H1 (cell line): Measurements from ENCODE around the gene MYH7B. TPM values are rescaled to one million over a fixed set of nuclear protein-coding genes. Genes with fewer than 3 reads are reported as not detected.

Experiments
- CTCF ChIA-PET: fragments of 300-600 bp; sonication (Branson Sonifier 250); formaldehyde crosslinking; loops from one replicate; lab custom pipeline; 2021; ENCODE audit not compliant: partially characterized antibody; lab: Charles Lee
- POLR2A ChIA-PET: fragments of 300-600 bp; sonication (Branson Sonifier 250); formaldehyde crosslinking; loops from one replicate; lab custom pipeline; 2021; ENCODE audit warnings: inconsistent platforms; ENCODE audit not compliant: partially characterized antibody; lab: Charles Lee
- DNase-seq, 2 experiments: peaks; one replicate each; pipeline versions ENCODE4 v3.0.0 to v3.0.0-alpha.2; 2010 to 2022; ENCODE audit warnings: low spot score in 2 of 2, low read depth in 1 of 2, mixed read lengths in 1 of 2
- FAIRE-seq: peaks from 2 replicates; lab custom pipeline; 2011; peaks lifted over from hg19 to GRCh38; lab: Jason Lieb, UNC
- H2AFZ ChIP-seq: 2 replicates; pipeline ENCODE4 v1.8.1; 2012; ENCODE audit warnings: low read length, inconsistent platforms
- H2AK5ac ChIP-seq: 2 replicates; pipeline ENCODE4 v1.6.1; 2013; ENCODE audit warnings: low read depth, low read length
- H2BK120ac ChIP-seq: replicated peaks from 2 replicates; pipeline ENCODE3; 2013; ENCODE audit warnings: low read depth, low read length, inconsistent platforms
- H2BK12ac ChIP-seq: 2 replicates; pipeline ENCODE4 v1.6.1; 2013; ENCODE audit warnings: low read depth, low read length
- H2BK15ac ChIP-seq: 2 replicates; pipeline ENCODE4 v1.6.1; 2013; ENCODE audit warnings: low read length
- H2BK20ac ChIP-seq: 2 replicates; pipeline ENCODE4 v1.6.1; 2013; ENCODE audit warnings: low read length
- H2BK5ac ChIP-seq: 2 replicates; pipeline ENCODE4 v1.6.1; 2013; ENCODE audit warnings: low read depth, low read length
- H3K14ac ChIP-seq: 2 replicates; pipeline ENCODE4 v1.6.1; 2013; ENCODE audit warnings: inconsistent platforms; ENCODE audit not compliant: insufficient read length
- H3K18ac ChIP-seq: 2 replicates; pipeline ENCODE4 v1.6.1; 2013; ENCODE audit warnings: low read length; ENCODE audit errors: extremely low read depth
- H3K23ac ChIP-seq: 2 replicates; pipeline ENCODE4 v1.6.1; 2013; ENCODE audit warnings: inconsistent platforms; ENCODE audit not compliant: insufficient read length
- H3K23me2 ChIP-seq: 2 replicates; pipeline ENCODE4 v1.6.1; 2013; ENCODE audit warnings: low read depth, low read length
- H3K27ac ChIP-seq: 2 replicates; pipeline ENCODE4 v1.6.1; 2011; ENCODE audit warnings: low read depth, low read length, inconsistent platforms
- H3K27me3 ChIP-seq, 4 experiments: replicated peaks in 1 of 4; 1 replicate in 1 of 4; 2 replicates in 3 of 4; pipeline versions ENCODE4 v1.6.1 to v1.8.1; 2011 to 2013; ENCODE audit warnings: low read length in 3 of 4, mild to moderate bottlenecking in 3 of 4, inconsistent platforms in 2 of 4, mixed read lengths in 2 of 4, moderate library complexity in 1 of 4; ENCODE audit not compliant: control insufficient read depth in 3 of 4, insufficient read depth in 3 of 4; ENCODE audit errors: extremely low read depth in 1 of 4
- H3K36me3 ChIP-seq, 4 experiments: 2 replicates each; pipeline versions ENCODE4 v1.6.1 to v1.8.1; 2011 to 2013; ENCODE audit warnings: mild to moderate bottlenecking in 4 of 4, low read length in 3 of 4, moderate library complexity in 2 of 4, control low read depth in 1 of 4, inconsistent platforms in 1 of 4; ENCODE audit not compliant: insufficient read depth in 4 of 4, control insufficient read depth in 2 of 4
- H3K4ac ChIP-seq: replicated peaks from 2 replicates; pipeline ENCODE3; 2013; ENCODE audit warnings: low read length, low read depth, mixed read lengths, inconsistent platforms; ENCODE audit not compliant: insufficient read length
- H3K4me1 ChIP-seq, 4 experiments: replicated peaks in 1 of 4; 1 replicate in 1 of 4; 2 replicates in 3 of 4; pipeline versions ENCODE4 v1.6.1 to v1.8.1; 2011 to 2013; ENCODE audit warnings: low read length in 3 of 4, inconsistent platforms in 2 of 4, mixed read lengths in 1 of 4; ENCODE audit not compliant: insufficient read depth in 4 of 4, control insufficient read depth in 3 of 4
- H3K4me2 ChIP-seq, 2 experiments: 2 replicates each; pipeline versions ENCODE4 v1.6.1 to v1.8.1; 2011 to 2013; ENCODE audit warnings: low read depth in 2 of 2, low read length in 2 of 2, control low read depth in 1 of 2, inconsistent platforms in 1 of 2, mild to moderate bottlenecking in 1 of 2; ENCODE audit not compliant: insufficient read depth in 1 of 2
- H3K4me3 ChIP-seq, 4 experiments: fragments of 200-600, 300-600 bp in 1 of 4; sonication (generic), shearing (Covaris generic), sonication (Bioruptor Twin) in 1 of 4; 2 replicates each; pipeline versions ENCODE4 v1.5.1 to v1.8.1; 2011 to 2016; ENCODE audit warnings: low read length in 4 of 4, low read depth in 3 of 4, control low read depth in 2 of 4, inconsistent platforms in 2 of 4, mild to moderate bottlenecking in 2 of 4, mixed read lengths in 1 of 4, moderate library complexity in 1 of 4; ENCODE audit not compliant: insufficient read depth in 2 of 4; ENCODE audit errors: extremely low read depth in 1 of 4
- H3K56ac ChIP-seq: replicated peaks from 2 replicates; pipeline ENCODE3; 2013; ENCODE audit warnings: low read depth, mild to moderate bottlenecking, mixed read lengths, low read length, inconsistent platforms; ENCODE audit not compliant: insufficient read length
- H3K79me1 ChIP-seq: 2 replicates; pipeline ENCODE4 v1.6.1; 2013; ENCODE audit warnings: low read depth, low read length, control low read depth
- H3K79me2 ChIP-seq, 2 experiments: 2 replicates each; pipeline versions ENCODE4 v1.6.1 to v1.8.1; 2012 to 2013; ENCODE audit warnings: low read length in 2 of 2, mild to moderate bottlenecking in 2 of 2, inconsistent platforms in 1 of 2; ENCODE audit not compliant: insufficient read depth in 2 of 2, control insufficient read depth in 1 of 2
- H3K9ac ChIP-seq, 4 experiments: replicated peaks in 1 of 4; 1 replicate in 1 of 4; 2 replicates in 3 of 4; pipeline versions ENCODE4 v1.6.1 to v1.8.1; 2011 to 2013; ENCODE audit warnings: low read depth in 3 of 4, low read length in 3 of 4, control low read depth in 2 of 4, mild to moderate bottlenecking in 2 of 4, moderate library complexity in 2 of 4, inconsistent platforms in 1 of 4; ENCODE audit errors: extremely low read depth in 1 of 4
- H3K9me3 ChIP-seq, 2 experiments: 2 replicates each; pipeline versions ENCODE4 v1.6.1 to v1.8.1; 2012 to 2013; ENCODE audit warnings: mild to moderate bottlenecking in 2 of 2, moderate library complexity in 2 of 2, control low read depth in 1 of 2, inconsistent platforms in 1 of 2, low read depth in 1 of 2, low read length in 1 of 2, mixed read lengths in 1 of 2; ENCODE audit not compliant: insufficient read depth in 2 of 2
- H4K20me1 ChIP-seq, 2 experiments: replicated peaks in 1 of 2; 2 replicates each; pipeline versions ENCODE3 to v1.8.1; 2011 to 2013; ENCODE audit warnings: inconsistent platforms in 2 of 2, low read length in 2 of 2, mild to moderate bottlenecking in 1 of 2; ENCODE audit not compliant: insufficient read depth in 2 of 2, control insufficient read depth in 1 of 2
- H4K5ac ChIP-seq: 2 replicates; pipeline ENCODE4 v1.6.1; 2013; ENCODE audit warnings: low read length, low read depth, mixed read lengths, inconsistent platforms; ENCODE audit not compliant: insufficient read length
- H4K8ac ChIP-seq: 2 replicates; pipeline ENCODE4 v1.8.0; 2013; ENCODE audit warnings: mild to moderate bottlenecking, moderate library complexity, low read length, inconsistent platforms; ENCODE audit not compliant: insufficient read depth; ENCODE audit errors: extremely low read depth
- H4K91ac ChIP-seq: replicated peaks from 2 replicates; pipeline ENCODE3; 2013; ENCODE audit warnings: low read length, mixed read lengths, inconsistent platforms; ENCODE audit not compliant: insufficient read length
- BCL11A ChIP-seq, 2 experiments: IDR thresholded peaks; one replicate each; pipeline ENCODE4 v1.6.1; 2011; ENCODE audit warnings: low read depth in 2 of 2, low read length in 2 of 2, mild to moderate bottlenecking in 2 of 2
- EGR1 ChIP-seq: IDR thresholded peaks from 2 replicates; pipeline ENCODE4 v1.6.1; 2011; ENCODE audit warnings: low read depth, low read length, borderline replicate concordance
- NRF1 ChIP-seq: IDR thresholded peaks from 2 replicates; pipeline ENCODE4 v1.6.1; 2011; ENCODE audit warnings: mild to moderate bottlenecking, low read depth, low read length, improper control_type of control experiment
- PHF8 ChIP-seq: fragments of 200-600 bp; sonication (generic); conservative IDR thresholded peaks from 2 replicates; pipeline ENCODE4 v1.7.1; 2012; ENCODE audit warnings: low read depth, mild to moderate bottlenecking, inconsistent platforms, low read length, moderate library complexity
- POU5F1 ChIP-seq: IDR thresholded peaks from 2 replicates; pipeline ENCODE4 v1.6.1; 2011; ENCODE audit warnings: low read depth, mild to moderate bottlenecking, low read length, moderate library complexity
- SIN3A ChIP-seq, 2 experiments: IDR thresholded peaks in 1 of 2; conservative IDR thresholded peaks in 1 of 2; 2 replicates each; pipeline ENCODE4 v1.6.1; 2011 to 2012; ENCODE audit warnings: low read length in 2 of 2, improper control_type of control experiment in 1 of 2, low read depth in 1 of 2, mild to moderate bottlenecking in 1 of 2
- SIRT6 ChIP-seq: IDR thresholded peaks from one replicate; pipeline ENCODE4 v1.7.1; 2012; ENCODE audit warnings: low read length, inconsistent platforms
- TAF1 ChIP-seq: IDR thresholded peaks from 2 replicates; pipeline ENCODE4 v1.6.1; 2011; ENCODE audit warnings: mild to moderate bottlenecking, low read depth, low read length
- TBP ChIP-seq: IDR thresholded peaks from 2 replicates; pipeline ENCODE4 v1.6.1; 2011; ENCODE audit warnings: low read depth, low read length, improper control_type of control experiment
- WGBS, 2 experiments: shearing (Covaris generic) in 1 of 2; methylation state at CpG; one replicate each; pipeline versions ENCODE4 v1.1.6 to v1.1.7; 2013 to 2015; ENCODE audit warnings: low lambda C conversion rate in 2 of 2, mixed read lengths in 2 of 2, inconsistent platforms in 1 of 2, low coverage in 1 of 2, missing lambda C conversion rate in 1 of 2; ENCODE audit not compliant: insufficient replicate concordance in 2 of 2, insufficient coverage in 1 of 2, insufficient read length in 1 of 2; ENCODE audit errors: extremely low coverage in 1 of 2, missing lambda C conversion rate in 1 of 2; 5-methylcytosine and 5-hydroxymethylcytosine counted together
- long read RNA-seq, 2 experiments: library from RNA in 1 of 2; library from capped mRNA in 1 of 2; stranded (forward); transcript quantifications; one replicate each; pipeline ENCODE4 v2.0.0, GENCODE V29; 2021; ENCODE audit warnings: inconsistent platforms in 1 of 2
- polyA minus RNA-seq, 3 experiments: library from RNA; depleted of rRNA, polyadenylated mRNA; stranded (reverse); fragments of >200 nt; gene quantifications; 1 replicate in 2 of 3; 2 replicates in 1 of 3; pipeline ENCODE4 v1.2.3, GENCODE V29; 2011
- polyA plus RNA-seq, 7 experiments: library from polyadenylated mRNA; depleted of rRNA in 3 of 7; stranded (reverse) in 5 of 7; unstranded in 2 of 7; fragments of >200 nt in 5 of 7; fragments of 200-250 nt in 2 of 7; gene quantifications; 1 replicate in 5 of 7; 2 replicates in 1 of 7; 4 replicates in 1 of 7; pipeline versions ENCODE4 v1.2.1 to v1.2.3, GENCODE V29; 2011 to 2013; ENCODE audit warnings: missing spikeins in 2 of 7, mixed read lengths in 2 of 7
- total RNA-seq: library from RNA; stranded (reverse); fragmentation: NEBNext Ultra II Directional; extraction: Animal tissue kit (Norgen Biotek cat#: 25700); gene quantifications from 2 replicates; pipeline ENCODE4 v1.2.1, GENCODE V29; 2021

The MYH7B gene
- total RNA-seq (0.30 and 0.69 TPM in 2 replicates), polyA plus RNA-seq (2011; rRNA removed) (0.15 and 0.25 TPM in 2 replicates), polyA minus RNA-seq (2011; rRNA and poly(A)+ RNA removed) (0.10 and 0.32 TPM in 2 replicates)
- 0.25 TPM for polyA plus RNA-seq (2011; cell fraction: cytosol; rRNA removed)
- 1.9 TPM for polyA plus RNA-seq (2011; cell fraction: nucleus; rRNA removed)
- polyA plus RNA-seq (2012, experiment 1 of 2) = 0.10 to 1.1 TPM (median 0.71 TPM) in 4 replicates
- 0.03 TPM for polyA plus RNA-seq (2012, experiment 2 of 2)
- polyA plus RNA-seq (2013, experiment 1 of 2) = 0.20 TPM
- polyA plus RNA-seq (2013, experiment 2 of 2) = 0.24 TPM
- not detected for polyA minus RNA-seq (2011; cell fraction: cytosol; rRNA and poly(A)+ RNA removed)
- 0.60 TPM for polyA minus RNA-seq (2011; cell fraction: nucleus; rRNA and poly(A)+ RNA removed)
- long read RNA-seq, experiment 1 = 0 reads
- long read RNA-seq, experiment 2 = 0 reads

DNA sequence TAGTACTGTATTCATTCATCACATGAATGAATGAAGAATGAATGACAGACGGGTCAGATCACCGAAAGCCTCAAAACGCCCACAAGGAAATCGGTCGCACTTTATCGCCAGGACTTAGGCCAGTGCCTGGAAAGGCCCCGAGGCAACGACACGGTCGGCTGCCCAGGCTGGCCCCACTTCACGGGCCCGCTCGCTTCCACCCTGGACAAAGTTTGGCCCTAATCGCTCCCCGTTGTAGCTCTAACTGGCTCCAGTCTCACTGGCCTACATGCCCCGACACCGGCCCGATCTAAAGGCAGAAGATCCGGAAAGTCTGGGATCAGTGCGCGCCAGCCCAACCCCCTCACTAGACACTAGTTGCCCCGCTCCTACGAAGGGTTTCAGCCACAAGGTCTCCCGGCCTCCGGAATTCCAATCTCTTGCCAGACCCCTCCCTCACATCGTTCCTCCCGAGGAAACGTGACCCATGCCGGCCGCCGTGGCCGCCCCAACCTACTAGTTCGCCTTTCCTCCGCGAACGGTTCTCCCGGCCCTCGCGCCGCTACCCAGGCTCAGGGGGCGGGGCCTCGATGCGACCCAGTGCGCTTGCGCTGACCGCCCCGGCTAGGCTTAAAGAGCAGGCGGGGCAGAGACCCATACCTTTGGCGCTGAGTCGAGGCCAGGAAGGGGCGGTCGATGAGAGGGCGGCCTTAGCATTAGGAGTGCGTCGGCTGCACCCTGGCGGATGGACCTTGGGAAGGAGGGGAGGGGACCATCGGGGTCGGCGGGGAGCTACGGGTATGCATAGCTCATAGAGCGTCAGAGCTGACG is at the start of gene MYH7B, which contains the start of gene GSS:
Gene MYH7B, plus strand, starts transcription at position 638 of the 810 bp plus-strand sequence. CDS start 22,138 bp downstream, outside the sequence.
Gene GSS, minus strand, starts transcription at position 576 of the 810 bp plus-strand sequence. CDS start 3,954 bp downstream, outside the sequence.
- no peak for FAIRE-seq
- no peak within 1 kb of the TSS for H2AK5ac ChIP-seq
- 3% methylated on average over 55 of the region's 62 CpGs; no CpG with 5 or more reads in 1 of the 2 experiments for WGBS, 2 experiments
- TF ChIP-seq PHF8 = peak; percentile 83
- TF ChIP-seq BCL11A (IDR thresholded peaks at IDR 0.05; ENCODE audit: low read depth in 2 of 2, low read length in 2 of 2) = no peak
- peak; percentile 60 for TF ChIP-seq NRF1
- TF ChIP-seq EGR1 = no peak
- TF ChIP-seq TAF1 = peak; percentile 97
- peak in 1 of 2 experiments; percentile 79; a peak in 2 of 4 replicates for TF ChIP-seq SIN3A (conservative IDR thresholded peaks at IDR 0.05 in 1 of 2, IDR thresholded peaks at IDR 0.05 in 1 of 2; ENCODE audit: low read depth in 1 of 2, low read length in 2 of 2)
- TF ChIP-seq POU5F1 = no peak
- no peak for TF ChIP-seq SIRT6
- TF ChIP-seq TBP = peak; percentile 92

More for the DNA sequence above, at the start of gene MYH7B, which contains the start of gene GSS:
- Histone ChIP-seq H4K5ac (peak within 1 kb of the TSS; percentile 62), H3K79me1 (no peaks in the 10 kb centered on the region), H2BK12ac (peak within 1 kb of the TSS; percentile 72; the same call in 1 of the 2 replicates), H3K4ac (no peak within 1 kb of the TSS), H4K91ac (no peak within 1 kb of the TSS), H3K79me2 (no peaks in the 10 kb centered on the region), H3K4me1 (peaks cover 0 to 12% (median under 1%) of the 10 kb centered on the region in 4 experiments; a peak in 3 of 7 replicates), H3K9ac (peak within 1 kb of the TSS; percentile 49 to 77 (median 71)), H4K8ac (peak within 1 kb of the TSS; percentile 39), H2BK120ac (no peak within 1 kb of the TSS), H2AFZ (0 out of 2 replicates have a peak within 1 kb of the TSS, but pooled peaks have one; percentile 4), H3K9me3 (no peaks in the 10 kb centered on the region), H3K4me2 (peak within 1 kb of the TSS; percentile 77 to 78), H3K23ac (no peak within 1 kb of the TSS), H2BK5ac (peak within 1 kb of the TSS; percentile 40; the same call in 1 of the 2 replicates), H3K56ac (peak within 1 kb of the TSS; percentile 17), H2BK15ac (0 out of 2 replicates have a peak within 1 kb of the TSS, but pooled peaks have one; percentile 61), H4K20me1 (no peaks in the 10 kb centered on the region), H3K36me3 (peaks cover 0 to 3% (median 0%) of the 10 kb centered on the region in 4 experiments; a peak in 1 of 8 replicates), H2BK20ac (no peak within 1 kb of the TSS), H3K27ac (peak within 1 kb of the TSS; percentile 35; the same call in 1 of the 2 replicates), H3K14ac (no peak within 1 kb of the TSS), H3K4me3 (peak within 1 kb of the TSS; percentile 64 to 91 (median 74)), H3K18ac (peak within 1 kb of the TSS; percentile 86), H3K27me3 (peaks cover 0 to 5% (median 1%) of the 10 kb centered on the region in 4 experiments; a peak in 3 of 7 replicates), H3K23me2 (peaks cover 4% of the 10 kb centered on the region; the same call in 1 of the 2 replicates)
- ChIA-PET POLR2A (interaction anchor here (0.6 to 2.5 kb wide), 20 partner anchors 9 to 328 kb away, joined by 3 to 8 read pairs (median 4); partner anchors contain the start of genes ACSS2 and GGT7), CTCF (interaction anchor here (1.0 to 3.3 kb wide), 6 partner anchors 11 to 81 kb away, joined by 3 to 48 read pairs (median 6); partner anchors contain the start of genes ACSS2 and GGT7)
- DNase-seq = peak; percentile 96 to 100
